GM21515 (cell line): ENCODE data around the gene EVA1C.
"Not testable (repeated sequence)": the region's sequence is repeated elsewhere in the genome, so short reads cannot be mapped to it uniquely, and the experiment has no call there.

ENCODE experiments used
- ATAC-seq: cut with Tn5 transposase; IDR thresholded peaks from one replicate; pipeline ENCODE4 v1.9.1; 2021; ENCODE audit not compliant: unreplicated experiment

EVA1C gene

DNA sequence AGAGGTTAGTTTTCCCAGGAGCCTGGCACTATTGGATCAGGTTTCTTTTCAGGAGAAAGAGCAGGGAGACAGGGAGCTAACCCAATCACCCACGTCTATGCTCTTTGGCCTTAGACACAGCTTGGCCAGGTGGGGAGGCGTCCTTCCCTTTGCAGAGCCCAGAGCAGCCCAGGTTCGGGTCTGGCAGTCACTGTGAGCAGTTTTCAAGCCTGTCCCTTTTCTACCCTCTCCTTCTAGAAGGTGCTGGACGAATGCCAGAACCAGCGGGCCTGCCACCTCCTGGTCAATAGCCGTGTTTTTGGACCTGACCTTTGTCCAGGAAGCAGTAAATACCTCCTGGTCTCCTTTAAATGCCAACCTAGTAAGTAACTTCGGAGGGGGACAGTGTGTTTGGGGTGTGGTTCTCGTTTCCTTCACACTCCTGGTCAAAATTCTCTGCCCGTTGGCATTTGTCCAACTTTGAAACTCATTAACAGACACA, 44.9 kb downstream of the EVA1C start:
- ATAC-seq: no peak

DNA sequence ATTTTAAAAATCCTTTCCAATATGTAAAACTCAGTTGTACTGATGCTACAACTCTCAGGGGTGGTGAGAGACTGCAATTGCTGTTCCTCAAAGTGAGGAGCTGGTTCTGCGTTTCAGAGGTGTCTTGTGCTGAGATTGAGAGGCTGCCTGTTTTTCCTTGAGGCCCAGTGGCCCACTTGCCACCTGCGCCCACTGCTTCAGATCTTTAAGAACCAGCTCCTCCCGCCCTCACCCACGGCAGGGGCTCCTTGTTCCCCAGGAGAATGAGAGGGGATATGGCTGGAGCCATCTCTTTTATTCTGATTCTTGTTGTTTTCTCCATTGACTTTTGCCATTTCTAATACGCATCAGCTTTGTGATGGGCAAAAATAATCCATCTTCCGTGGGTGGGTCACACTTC, 45.5 kb downstream of the EVA1C start:
- no peak for ATAC-seq

DNA sequence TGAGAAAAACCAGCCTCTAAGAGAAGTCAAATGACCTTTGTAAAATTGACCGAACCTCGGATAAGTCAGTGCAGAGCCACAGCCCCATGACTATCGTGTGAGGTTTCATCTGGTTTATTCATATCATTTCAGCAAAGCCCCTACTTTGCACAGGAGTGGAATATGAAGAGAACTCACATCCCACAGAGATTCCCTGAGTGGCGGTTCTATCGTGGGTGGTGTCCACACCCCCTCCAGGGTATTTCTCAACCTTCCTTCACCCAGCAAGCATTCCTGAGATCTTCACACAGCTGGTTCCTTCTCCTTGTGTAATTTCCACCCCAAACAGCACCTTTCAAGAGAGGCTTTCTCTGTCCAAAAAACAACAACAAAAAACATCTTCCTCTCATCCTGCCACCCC, 47.5 kb downstream of the EVA1C start:
- no peak for ATAC-seq

GRCh38 chr21:32461503-32461902, 49.0 kb downstream of the EVA1C start:
- ATAC-seq: no peak

GRCh38 chr21:32462564-32462963, 50.1 kb downstream of the EVA1C start:
- not testable (repeated sequence) for ATAC-seq

DNA sequence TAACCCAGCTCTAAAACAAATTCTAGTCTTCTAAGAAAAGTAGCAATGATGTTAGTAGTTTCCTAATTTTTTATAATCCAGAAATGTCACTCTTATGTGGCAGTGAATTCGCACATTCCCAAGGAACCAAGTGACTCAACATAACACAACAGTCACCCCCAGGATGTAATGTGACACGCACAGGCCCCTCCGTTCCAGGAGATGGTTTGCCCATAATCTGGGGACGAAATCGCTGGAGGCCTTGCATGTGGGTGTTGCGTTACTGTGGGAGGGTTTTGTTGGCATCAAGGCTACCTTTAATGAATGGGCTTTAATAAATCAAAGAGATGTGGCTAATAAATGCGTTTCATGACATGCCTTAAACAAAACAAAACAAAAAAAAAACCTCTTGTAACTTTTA, 50.9 kb downstream of the EVA1C start:
- no peak for ATAC-seq

DNA sequence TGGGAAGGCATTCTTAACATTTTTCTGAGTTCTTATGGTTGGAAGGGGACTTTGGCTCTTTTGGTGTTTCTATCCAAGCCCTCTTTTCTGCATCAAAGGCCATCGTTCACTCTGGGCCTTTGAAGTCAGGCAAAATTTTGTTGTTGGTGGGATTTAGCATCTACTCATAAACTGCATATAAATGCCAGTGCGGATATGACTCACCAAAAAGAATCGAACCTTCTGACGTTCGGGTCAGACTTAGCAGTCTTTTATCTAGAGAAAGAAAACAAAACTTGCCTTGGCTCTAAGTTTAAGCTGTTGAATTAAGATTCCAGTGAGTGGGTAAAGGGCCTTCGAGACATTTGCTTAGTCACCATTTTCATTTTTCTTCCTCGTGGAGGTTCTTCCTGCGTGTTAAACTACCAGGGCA, 51.4 kb downstream of the EVA1C start:
- ATAC-seq: no peak

- no peak for ATAC-seq
Measured at GRCh38 chr21:32467291-32467690, 54.8 kb downstream of the EVA1C start.

DNA sequence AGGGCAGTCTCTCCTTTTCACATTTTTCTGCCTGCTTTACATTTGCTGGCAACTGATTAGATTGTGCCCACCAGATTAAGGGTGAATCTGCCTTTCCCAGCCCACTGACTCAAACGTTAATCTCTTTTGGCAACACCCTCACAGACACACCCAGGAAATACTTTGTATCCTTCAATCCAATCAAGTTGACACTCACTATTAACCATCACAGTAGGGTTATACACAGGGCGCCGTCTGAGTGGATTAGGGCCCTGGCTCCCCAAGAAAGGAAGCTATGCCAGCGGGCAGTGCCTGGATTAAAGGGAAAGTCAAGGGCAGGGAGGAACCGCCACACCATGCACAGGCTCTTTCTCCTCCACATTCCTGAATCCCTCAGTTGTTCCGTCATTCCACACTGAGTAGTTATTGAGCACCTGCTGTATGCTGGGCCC, 56.2 kb downstream of the EVA1C start:
- no peak for ATAC-seq

DNA sequence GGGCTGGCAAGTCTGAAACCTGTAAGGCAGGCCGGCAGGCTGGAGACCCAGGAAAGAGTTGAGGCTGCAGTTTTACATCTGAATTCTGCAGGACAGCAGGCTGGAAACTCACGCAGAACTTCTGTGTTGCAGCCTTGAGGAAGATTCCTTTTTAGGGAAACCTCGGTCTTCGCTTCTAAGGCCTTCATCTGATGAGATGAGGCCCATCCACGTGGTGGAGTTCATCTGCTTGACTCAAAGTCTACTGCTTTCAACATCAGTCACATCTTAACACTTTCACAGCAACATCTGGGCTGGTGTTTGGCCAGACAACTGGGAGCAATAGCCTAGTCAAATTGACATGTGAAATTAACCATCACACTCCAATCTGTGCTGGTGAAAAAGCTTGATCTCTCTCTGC, 57.1 kb downstream of the EVA1C start:
- no peak for ATAC-seq

DNA sequence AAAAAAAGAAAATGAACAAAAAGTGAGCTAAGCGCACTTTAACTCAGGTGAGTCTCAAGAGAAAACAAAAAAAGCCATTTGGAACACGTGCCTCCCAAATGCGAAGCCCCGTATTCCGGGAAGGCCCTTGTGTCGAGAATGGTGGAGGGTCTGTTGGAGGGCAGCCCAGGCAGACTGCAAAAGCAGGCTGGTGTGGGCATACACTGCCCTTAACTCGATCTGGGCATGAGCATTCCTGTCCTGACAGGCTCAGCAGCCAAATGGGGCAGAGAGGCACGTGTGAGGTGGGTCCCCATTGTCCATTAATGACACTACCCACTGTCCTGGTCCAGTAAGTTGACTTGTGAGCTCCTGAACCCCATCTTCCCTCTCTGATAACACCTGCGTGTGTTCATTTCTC, 57.7 kb downstream of the EVA1C start:
- no peak for ATAC-seq

DNA sequence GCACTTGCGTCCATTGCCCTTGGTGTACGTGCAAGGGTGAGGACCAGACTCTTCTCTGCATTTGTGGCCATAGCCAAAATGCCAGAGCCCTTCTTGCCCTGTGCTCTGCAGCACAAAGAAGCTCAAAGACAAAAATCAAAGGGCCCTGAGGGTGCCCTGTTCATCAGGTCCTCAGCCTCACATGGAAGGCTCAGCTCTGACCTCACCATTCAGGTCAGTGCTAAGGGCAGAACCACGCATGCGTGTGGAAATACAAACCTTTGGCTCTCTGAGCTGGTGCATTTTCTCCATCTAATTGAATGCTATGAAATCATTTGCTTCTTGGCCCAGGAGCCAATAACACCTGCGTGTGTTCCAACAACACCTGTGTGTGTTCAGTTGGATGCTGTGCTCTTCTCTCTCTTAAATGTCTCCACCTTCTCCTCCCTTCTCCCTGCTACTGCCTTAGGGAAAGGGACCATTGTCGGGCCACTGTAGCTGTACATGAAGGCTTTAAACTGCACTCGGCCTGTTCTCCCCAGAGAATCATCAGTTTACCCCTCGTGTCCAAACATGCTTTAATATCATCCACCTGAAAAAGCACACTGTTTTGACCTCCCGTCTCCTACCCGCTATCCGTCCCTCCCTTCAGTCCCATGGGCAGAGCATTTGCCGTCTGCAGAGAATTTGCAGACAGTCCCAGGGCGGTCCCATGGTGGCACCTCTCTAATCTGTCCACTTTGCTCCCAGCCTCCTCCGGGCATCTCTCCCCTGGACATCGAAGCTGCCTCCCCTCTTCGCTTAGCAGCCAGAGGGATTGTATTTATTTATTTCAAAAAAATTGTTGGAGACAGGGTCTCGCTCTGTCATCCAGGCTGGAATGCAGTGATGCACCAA, 60.6 kb downstream of the EVA1C start:
- ATAC-seq: no peak

DNA sequence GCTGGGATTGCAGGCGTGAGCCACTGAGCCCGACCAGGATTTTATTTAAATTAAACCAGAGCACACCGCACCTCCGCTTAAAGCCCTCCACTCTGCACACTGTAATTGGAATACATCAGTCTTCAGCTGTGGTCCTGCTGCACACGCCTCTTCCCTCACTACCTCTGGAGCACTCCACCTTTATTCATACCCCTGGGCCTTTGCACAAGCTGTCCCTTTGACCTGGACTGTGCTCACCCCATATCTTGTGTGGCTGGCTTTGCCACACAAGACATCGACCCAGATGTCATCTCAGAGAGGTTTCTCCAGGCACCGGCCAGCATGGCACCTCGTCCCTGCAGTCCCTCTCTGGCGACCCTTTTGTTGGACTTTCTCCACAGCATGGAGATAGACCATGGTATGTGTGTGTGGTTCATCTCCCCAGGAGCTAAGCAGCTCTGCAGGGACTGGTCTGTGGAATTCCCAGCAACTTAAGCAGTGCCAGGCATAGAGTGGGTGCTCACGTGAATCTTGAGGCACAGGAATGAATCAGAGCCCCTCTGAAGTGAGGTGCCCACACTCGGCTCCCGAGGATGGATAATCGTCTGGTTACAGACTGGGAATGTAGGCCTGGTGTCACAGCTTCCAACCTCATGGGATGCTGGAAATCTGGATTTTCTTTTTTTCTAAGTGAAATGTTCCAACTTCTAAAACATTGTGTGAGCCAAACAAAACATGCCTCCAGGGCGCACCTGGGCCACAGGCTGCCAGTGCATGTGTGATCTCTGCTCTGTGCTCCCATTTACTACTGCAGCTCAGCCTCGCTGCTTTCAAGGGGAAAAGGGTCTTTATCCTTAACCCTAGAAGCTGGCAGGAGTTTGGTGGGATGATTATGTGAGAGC, 61.9 kb downstream of the EVA1C start:
- ATAC-seq: no peak

DNA sequence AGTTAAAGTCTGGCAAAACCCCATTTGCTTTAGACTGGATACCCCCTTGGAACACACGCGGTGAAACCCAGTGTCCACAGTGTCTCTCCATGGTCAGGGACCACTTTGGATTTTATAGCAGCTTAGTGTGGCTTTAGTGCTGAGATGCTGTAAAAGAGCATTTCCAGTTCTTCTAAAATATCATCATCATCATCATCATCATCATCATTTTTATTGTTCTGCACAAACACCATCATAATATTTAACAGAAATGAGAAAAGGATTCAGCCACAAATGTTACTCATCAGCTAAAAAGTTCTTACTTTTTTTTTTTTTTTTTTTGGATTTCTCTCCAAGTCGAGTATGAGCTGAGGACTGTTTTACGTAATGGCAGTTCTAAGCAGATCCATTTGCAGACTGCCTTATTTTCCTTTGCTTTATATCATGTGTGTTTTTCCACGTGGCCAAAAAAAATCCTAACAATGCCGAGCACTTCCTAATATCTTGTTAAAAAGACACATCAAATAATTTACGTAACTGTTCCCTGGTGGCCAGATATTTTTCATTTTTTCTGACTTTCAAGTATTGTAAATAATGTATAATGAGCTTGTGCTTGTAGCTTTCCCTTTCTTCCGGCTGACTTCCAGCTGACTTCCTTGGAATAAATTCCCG, 62.8 kb downstream of the EVA1C start:
- ATAC-seq: no peak

DNA sequence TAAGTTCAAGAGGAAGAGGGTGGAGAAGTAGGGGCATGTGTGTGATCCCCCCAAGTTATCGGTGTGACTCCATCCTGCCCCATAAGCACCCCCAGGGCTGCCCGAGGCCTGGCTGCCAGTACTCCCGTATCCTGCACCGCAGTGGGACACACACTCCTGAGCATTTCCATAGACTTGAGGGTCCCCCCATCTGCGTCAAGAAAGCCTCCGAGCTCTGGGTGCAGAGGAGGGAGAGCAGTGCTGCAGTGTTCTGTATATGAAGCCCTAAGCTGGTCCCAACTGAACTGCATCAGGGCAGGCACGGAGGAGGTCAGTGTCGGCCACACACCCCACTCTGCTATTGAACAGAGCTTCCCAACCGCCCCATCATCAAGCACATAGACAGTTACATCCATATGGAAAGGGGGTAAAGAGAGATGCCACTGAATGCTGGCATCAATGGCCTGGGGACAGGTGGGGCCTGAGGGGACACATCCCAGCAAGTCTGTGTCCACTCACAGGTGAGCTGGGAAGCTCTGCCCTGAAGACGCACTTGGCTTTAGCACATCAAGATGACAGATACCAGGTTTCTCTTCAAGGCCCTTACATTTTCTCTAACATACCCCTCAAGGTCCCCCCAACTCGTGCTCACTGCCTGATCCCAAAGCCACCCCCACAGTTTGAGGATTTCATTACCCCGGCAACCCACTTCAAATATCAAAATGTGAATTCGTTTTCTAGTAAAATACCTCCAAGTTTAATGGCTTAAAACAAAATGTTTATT, 64.3 kb downstream of the EVA1C start:
- no peak for ATAC-seq

GRCh38 chr21:32477424-32477745, 64.9 kb downstream of the EVA1C start:
- no peak for ATAC-seq

GRCh38 chr21:32481875-32482408, 69.4 kb downstream of the EVA1C start:
- ATAC-seq: no peak

DNA sequence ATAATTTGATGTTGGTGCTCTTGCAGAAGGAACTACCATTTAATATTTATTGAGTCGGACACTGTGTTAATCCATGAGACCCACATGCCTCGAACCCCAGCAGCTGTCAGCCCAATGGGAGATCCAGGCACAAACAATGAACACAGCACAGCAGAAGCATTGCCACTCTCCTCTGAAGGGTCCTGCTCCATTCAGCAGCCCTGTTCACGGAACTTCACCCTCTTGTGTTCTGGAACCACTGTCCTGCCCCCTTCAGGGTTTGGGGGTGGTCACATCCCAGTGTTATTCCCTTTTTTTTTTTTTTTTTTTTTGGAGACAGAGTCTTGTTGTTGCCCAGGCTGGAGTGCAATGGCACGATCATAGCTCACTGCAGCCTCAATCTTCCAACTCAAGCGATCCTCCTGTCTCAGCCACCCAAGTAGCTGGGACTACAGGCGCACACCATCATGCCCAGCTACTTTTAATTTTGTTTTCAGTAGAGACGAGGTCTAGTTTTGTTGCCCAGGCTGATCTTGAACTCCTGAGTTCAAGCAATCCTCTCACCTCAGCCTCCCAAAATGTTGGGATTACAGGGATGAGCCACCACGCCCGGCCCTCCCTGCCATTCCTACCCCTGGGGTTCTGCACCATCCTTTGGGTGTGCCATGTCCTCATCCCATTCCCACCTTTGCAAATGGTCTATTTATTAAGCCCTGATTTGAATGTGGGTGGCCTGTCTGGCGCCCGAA, 70.2 kb downstream of the EVA1C start:
- no peak for ATAC-seq

DNA sequence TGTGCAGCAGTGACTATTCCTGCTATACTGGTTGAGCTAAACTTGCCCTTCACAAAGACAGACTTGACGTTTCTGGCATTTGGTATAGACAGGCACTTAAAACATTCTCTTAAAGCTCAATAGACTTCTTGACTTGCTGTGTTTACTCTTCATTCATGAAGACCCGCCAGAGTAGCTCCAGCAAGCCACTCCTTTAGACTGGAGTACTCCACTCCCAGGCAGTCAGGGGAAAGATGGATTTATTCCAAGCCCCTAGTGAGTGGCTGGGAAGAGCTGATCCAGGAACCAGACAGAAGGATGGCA, 70.7 kb downstream of the EVA1C start:
- ATAC-seq: no peak
